ENCODE measurements around the gene IL1RAPL2.

IL1RAPL2 gene

DNA sequence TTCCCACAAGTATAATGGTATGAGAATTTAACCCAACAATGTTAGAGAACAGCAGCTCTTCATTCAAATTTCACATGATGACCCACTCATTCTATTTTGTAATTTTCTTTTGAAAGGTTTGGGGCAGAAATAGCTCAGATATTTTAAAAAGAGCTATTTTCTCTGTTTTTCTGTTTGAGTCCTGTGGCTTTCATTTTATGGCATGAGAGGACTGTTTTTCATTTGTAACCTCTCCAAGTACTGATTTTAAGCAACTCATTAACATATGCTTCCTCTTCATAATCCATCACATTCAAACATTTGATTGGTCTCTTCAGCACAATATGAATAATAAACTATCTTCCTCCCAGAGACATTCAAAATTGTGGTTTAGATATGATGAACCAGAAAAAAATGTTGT is 783.5 kb downstream of the IL1RAPL2 start (continued):
- TF ChIP-seq TSHZ1 (tag by site-specific recombination; IDR thresholded peaks at IDR 0.05; ENCODE audit: borderline replicate concordance) (no peak), ZNF311 (tag by site-specific recombination; IDR thresholded peaks at IDR 0.05; ENCODE audit: borderline replicate concordance) (no peak), ELK4 (IDR thresholded peaks at IDR 0.05; ENCODE audit: borderline replicate concordance, low read depth, low read length) (no peak)

DNA sequence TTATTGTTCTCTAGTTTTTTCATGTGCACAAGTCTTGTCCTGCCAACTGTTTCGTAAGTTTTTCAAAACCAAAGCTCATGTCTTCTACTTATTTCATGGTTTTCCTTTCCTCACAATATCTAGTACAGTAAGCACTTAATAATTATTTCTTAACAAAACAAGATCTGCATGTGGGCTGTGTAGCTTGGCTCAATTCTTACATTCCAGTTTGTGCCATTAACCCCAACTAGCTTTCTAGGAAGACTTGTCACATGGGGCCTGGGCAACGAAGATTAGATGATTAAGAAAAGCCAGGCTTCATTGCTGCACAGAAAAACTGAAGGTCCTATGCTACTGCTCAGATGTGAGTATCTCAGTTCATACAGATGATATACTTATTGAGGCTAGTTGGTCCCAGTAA is 809.8 kb downstream of the IL1RAPL2 start:
- Histone ChIP-seq H3K4me1 (ENCODE audit: control insufficient read depth, insufficient read depth, low read length) (no peaks in the 10 kb centered on the region), H3K4me3 (ENCODE audit: low read depth, low read length) (no peak overlapping the region), H3K27ac (ENCODE audit: extremely low read depth, low read depth, low read length) (no peak overlapping the region), H3K9me3 (ENCODE audit: control insufficient read depth, insufficient read depth, low read depth, low read length) (no peaks in the 10 kb centered on the region), H3K36me3 (ENCODE audit: control insufficient read depth in 2 of 2, insufficient read depth in 1 of 2, low read length in 2 of 2) (no peaks in the 10 kb centered on the region)
- TF ChIP-seq GLI4 (tag by site-specific recombination; IDR thresholded peaks at IDR 0.05) (no peak), ZNF132 (tag by site-specific recombination; IDR thresholded peaks at IDR 0.05; ENCODE audit: borderline replicate concordance) (no peak), ZNF426 (tag by site-specific recombination; IDR thresholded peaks at IDR 0.05) (no peak), ZBTB8A (tag by site-specific recombination; IDR thresholded peaks at IDR 0.05) (no peak), ZNF677 (tag by site-specific recombination; IDR thresholded peaks at IDR 0.05) (no peak), KLF9 (tag by site-specific recombination; IDR thresholded peaks at IDR 0.05; ENCODE audit: low read depth) (no peak), IKZF3 (tag by site-specific recombination; IDR thresholded peaks at IDR 0.05) (no peak), ZNF580 (tag by site-specific recombination; IDR thresholded peaks at IDR 0.05) (no peak)
- CTCF ChIA-PET: interaction anchor here (0.6 kb wide), 1 partner anchor 269 kb away, joined by 3 read pairs; no protein-coding TSS in a partner anchor
- POLR2A ChIA-PET: no interaction called here

DNA sequence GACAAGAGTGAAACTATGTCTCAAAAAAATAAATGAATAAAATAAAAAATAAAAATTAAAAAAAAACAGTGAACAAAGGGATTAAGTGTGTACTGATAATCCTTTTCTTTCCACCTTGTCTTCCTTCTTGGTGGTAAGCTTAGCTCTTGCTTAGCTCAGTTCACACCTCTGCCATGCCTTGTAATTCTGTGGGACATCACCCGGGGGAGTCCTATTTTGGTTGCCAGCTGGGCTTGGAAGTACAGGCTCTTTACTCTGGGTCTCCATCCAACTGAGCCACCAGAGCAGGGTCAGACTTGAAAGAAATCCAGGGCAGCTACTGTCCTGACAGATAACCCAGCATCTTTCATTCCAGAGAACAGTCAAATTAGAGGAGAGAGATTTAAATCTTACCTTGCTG is 858.7 kb downstream of the IL1RAPL2 start:
- POLR2A ChIA-PET: no interaction called here
- H3K27ac ChIP-seq (ENCODE audit: extremely low read depth, low read depth, low read length): no peak overlapping the region
- CTCF ChIA-PET: interaction anchor here (0.6 kb wide), 1 partner anchor 83 kb away, joined by 3 read pairs; no protein-coding TSS in a partner anchor
- TF ChIP-seq ZNF658 (tag by site-specific recombination; IDR thresholded peaks at IDR 0.05) (no peak), ZNF555 (tag by site-specific recombination; conservative IDR thresholded peaks at IDR 0.05) (no peak), ZNF266 (tag by site-specific recombination; IDR thresholded peaks at IDR 0.05; ENCODE audit: low read depth) (no peak), PRDM4 (tag by site-specific recombination; IDR thresholded peaks at IDR 0.05) (no peak), ZNF664 (tag by site-specific recombination; IDR thresholded peaks at IDR 0.05) (no peak), ZIC2 (tag by site-specific recombination; IDR thresholded peaks at IDR 0.05) (no peak), ZNF433 (tag by site-specific recombination; IDR thresholded peaks at IDR 0.05; ENCODE audit: low read depth) (no peak), ZNF184 (tag by site-specific recombination; IDR thresholded peaks at IDR 0.05) (no peak), ZNF560 (tag by site-specific recombination; IDR thresholded peaks at IDR 0.05; ENCODE audit: borderline replicate concordance) (no peak), EGR2 (tag by site-specific recombination; IDR thresholded peaks at IDR 0.05; ENCODE audit: low read depth) (no peak), ZNF335 (tag by site-specific recombination; conservative IDR thresholded peaks at IDR 0.05) (no peak), ZNF341 (tag by site-specific recombination; IDR thresholded peaks at IDR 0.05; ENCODE audit: low read depth) (no peak), ZNF155 (tag by site-specific recombination; IDR thresholded peaks at IDR 0.05) (no peak)

More for the DNA sequence above, 858.7 kb downstream of the IL1RAPL2 start:
- Histone ChIP-seq H3K4me1 (ENCODE audit: control insufficient read depth, insufficient read depth, low read length) (no peaks in the 10 kb centered on the region), H3K36me3 (ENCODE audit: control insufficient read depth in 2 of 2, insufficient read depth in 1 of 2, low read length in 2 of 2) (no peaks in the 10 kb centered on the region), H3K9me3 (ENCODE audit: control insufficient read depth, insufficient read depth, low read depth, low read length) (no peaks in the 10 kb centered on the region; the same call in 1 of the 2 replicates), H3K4me3 (ENCODE audit: low read depth, low read length) (no peak overlapping the region)

Measured in HEK293 (cell line).